GDM1 (cell line): Measurements from ENCODE around the gene SLC7A11.
"Not testable (repeated sequence)": the region's sequence is repeated elsewhere in the genome, so short reads cannot be mapped to it uniquely, and the experiment has no call there.

Experiments
- DNase-seq: peaks from one replicate; lab custom pipeline; 2025; lab: John Stamatoyannopoulos, UW

The SLC7A11 gene

GRCh38 chr4:138242834-138243156 is 646 bp upstream of the SLC7A11 start:
- DNase-seq: no peak

GRCh38 chr4:138241281-138242075 is 671 bp downstream of the SLC7A11 start:
- DNase-seq: no peak

- DNase-seq: no peak
Measured at GRCh38 chr4:138239491-138239890, 2.7 kb downstream of the SLC7A11 start.

- no peak for DNase-seq
Measured at GRCh38 chr4:138238521-138239292, 3.4 kb downstream of the SLC7A11 start.

- not testable (repeated sequence) for DNase-seq
Measured at GRCh38 chr4:138237132-138237531, 5.0 kb downstream of the SLC7A11 start.

- no peak for DNase-seq
Measured at GRCh38 chr4:138236037-138236436, 6.1 kb downstream of the SLC7A11 start.

GRCh38 chr4:138235419-138235952 is 6.7 kb downstream of the SLC7A11 start:
- no peak for DNase-seq

GRCh38 chr4:138234248-138234647 is 7.9 kb downstream of the SLC7A11 start:
- no peak for DNase-seq

GRCh38 chr4:138233313-138234034 is 8.7 kb downstream of the SLC7A11 start:
- DNase-seq: no peak

GRCh38 chr4:138232364-138232763 is 9.8 kb downstream of the SLC7A11 start:
- no peak for DNase-seq

GRCh38 chr4:138230048-138230447 is 12.1 kb downstream of the SLC7A11 start:
- DNase-seq: no peak

- DNase-seq: no peak
Measured at GRCh38 chr4:138229160-138229559, 13.0 kb downstream of the SLC7A11 start.

- DNase-seq: no peak
Measured at GRCh38 chr4:138226351-138226750, 15.8 kb downstream of the SLC7A11 start.

- no peak for DNase-seq
Measured at GRCh38 chr4:138225477-138225876, 16.7 kb downstream of the SLC7A11 start.

GRCh38 chr4:138224614-138225013 is 17.5 kb downstream of the SLC7A11 start:
- DNase-seq: no peak

GRCh38 chr4:138223231-138223910 is 18.8 kb downstream of the SLC7A11 start:
- no peak for DNase-seq

GRCh38 chr4:138222046-138222445 is 20.1 kb downstream of the SLC7A11 start:
- DNase-seq: no peak

- DNase-seq: no peak
Measured at GRCh38 chr4:138218976-138219375, 23.2 kb downstream of the SLC7A11 start.

GRCh38 chr4:138217567-138217966 is 24.6 kb downstream of the SLC7A11 start:
- no peak for DNase-seq

- no peak for DNase-seq
Measured at GRCh38 chr4:138216272-138216867, 25.8 kb downstream of the SLC7A11 start.

GRCh38 chr4:138210576-138210975 is 31.6 kb downstream of the SLC7A11 start:
- not testable (repeated sequence) for DNase-seq
